ENCODE data around the gene TBC1D21.

- no peak for TF ChIP-seq POLR2A (IDR thresholded peaks at IDR 0.05; ENCODE audit: low read depth, low read length)
- TF ChIP-seq, protein P1, sequence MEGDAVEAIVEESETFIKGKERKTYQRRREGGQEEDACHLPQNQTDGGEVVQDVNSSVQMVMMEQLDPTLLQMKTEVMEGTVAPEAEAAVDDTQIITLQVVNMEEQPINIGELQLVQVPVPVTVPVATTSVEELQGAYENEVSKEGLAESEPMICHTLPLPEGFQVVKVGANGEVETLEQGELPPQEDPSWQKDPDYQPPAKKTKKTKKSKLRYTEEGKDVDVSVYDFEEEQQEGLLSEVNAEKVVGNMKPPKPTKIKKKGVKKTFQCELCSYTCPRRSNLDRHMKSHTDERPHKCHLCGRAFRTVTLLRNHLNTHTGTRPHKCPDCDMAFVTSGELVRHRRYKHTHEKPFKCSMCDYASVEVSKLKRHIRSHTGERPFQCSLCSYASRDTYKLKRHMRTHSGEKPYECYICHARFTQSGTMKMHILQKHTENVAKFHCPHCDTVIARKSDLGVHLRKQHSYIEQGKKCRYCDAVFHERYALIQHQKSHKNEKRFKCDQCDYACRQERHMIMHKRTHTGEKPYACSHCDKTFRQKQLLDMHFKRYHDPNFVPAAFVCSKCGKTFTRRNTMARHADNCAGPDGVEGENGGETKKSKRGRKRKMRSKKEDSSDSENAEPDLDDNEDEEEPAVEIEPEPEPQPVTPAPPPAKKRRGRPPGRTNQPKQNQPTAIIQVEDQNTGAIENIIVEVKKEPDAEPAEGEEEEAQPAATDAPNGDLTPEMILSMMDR (conservative IDR thresholded peaks at IDR 0.05; ENCODE audit: low read depth, low read length) = no peak
- TF ChIP-seq FOS (IDR thresholded peaks at IDR 0.05; ENCODE audit: low read depth, low read length) = peak; percentile 70
- 0 out of 2 replicates have a peak, but pooled peaks have one; percentile 40 for TF ChIP-seq MXI1 (IDR thresholded peaks at IDR 0.05; ENCODE audit: borderline replicate concordance, low read depth, low read length)
- no peak for TF ChIP-seq SMC3 (IDR thresholded peaks at IDR 0.05; ENCODE audit: low read depth, low read length)
- TF ChIP-seq RCOR1 (IDR thresholded peaks at IDR 0.05; ENCODE audit: insufficient replicate concordance, low read length) = no peak
- TF ChIP-seq MAZ (IDR thresholded peaks at IDR 0.05; ENCODE audit: borderline replicate concordance, low read depth, low read length) = peak; percentile 24; the same call in 1 of the 2 replicates
- TF ChIP-seq, protein P2, sequence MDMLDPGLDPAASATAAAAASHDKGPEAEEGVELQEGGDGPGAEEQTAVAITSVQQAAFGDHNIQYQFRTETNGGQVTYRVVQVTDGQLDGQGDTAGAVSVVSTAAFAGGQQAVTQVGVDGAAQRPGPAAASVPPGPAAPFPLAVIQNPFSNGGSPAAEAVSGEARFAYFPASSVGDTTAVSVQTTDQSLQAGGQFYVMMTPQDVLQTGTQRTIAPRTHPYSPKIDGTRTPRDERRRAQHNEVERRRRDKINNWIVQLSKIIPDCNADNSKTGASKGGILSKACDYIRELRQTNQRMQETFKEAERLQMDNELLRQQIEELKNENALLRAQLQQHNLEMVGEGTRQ (IDR thresholded peaks at IDR 0.05; ENCODE audit: low read depth, low read length) = 0 out of 2 replicates have a peak, but pooled peaks have one; percentile 15
These were observed 51.0 kb downstream of the TBC1D21 start for GRCh38 chr15:73924171-73924921.

Measured in IMR-90 (cell line).